Esophagus muscularis mucosa (tissue), 4 donors: ENCODE results near the gene CD274. TPM values are rescaled to one million over a fixed set of nuclear protein-coding genes. Genes with fewer than 3 reads are reported as not detected.

Source experiments
- DNase-seq: peaks from one replicate; pipeline ENCODE4 v3.0.0-alpha.2; 2017; ENCODE audit errors: extremely low spot score
- H3K27ac ChIP-seq, 4 donors: fragments of 200-600 bp; sonication (generic); replicated peaks in 1 of 4; 1 replicate in 3 of 4; 2 replicates in 1 of 4; pipeline ENCODE4 v1.5.1; 2016 to 2019; ENCODE audit warnings: mild to moderate bottlenecking in 1 of 4
- H3K27me3 ChIP-seq, 4 donors: fragments of 200-600 bp; sonication (generic); one replicate each; pipeline versions ENCODE4 v1.5.1 to v1.6.0; 2016 to 2019
- H3K36me3 ChIP-seq, 4 donors: fragments of 200-600 bp; sonication (generic); one replicate each; pipeline ENCODE4 v1.5.1; 2016 to 2019
- H3K4me1 ChIP-seq, 4 donors: fragments of 200-600 bp; sonication (generic); one replicate each; pipeline ENCODE4 v1.5.1; 2016 to 2019
- H3K4me3 ChIP-seq, 4 donors: fragments of 200-600 bp; sonication (generic); 1 replicate in 2 of 4; 2 replicates in 2 of 4; pipeline ENCODE4 v1.5.1; 2016 to 2019; ENCODE audit warnings: mild to moderate bottlenecking in 4 of 4, moderate library complexity in 1 of 4
- H3K9me3 ChIP-seq, 4 donors: fragments of 200-600 bp; sonication (generic); 1 replicate in 3 of 4; 2 replicates in 1 of 4; pipeline ENCODE4 v1.5.1; 2016 to 2019
- EP300 ChIP-seq: sonication (generic); formaldehyde crosslinking; IDR thresholded peaks from one replicate; pipeline ENCODE4 v1.6.1; 2017; ENCODE audit warnings: antibody characterized with exemption
- POLR2A ChIP-seq: fragments of 450-650 bp; IDR thresholded peaks from one replicate; pipeline ENCODE4 v1.6.1; 2017; ENCODE audit warnings: antibody characterized with exemption, moderate library complexity, mild to moderate bottlenecking, low read depth
- POLR2AphosphoS5 ChIP-seq, 2 donors: sonication (generic); formaldehyde crosslinking; IDR thresholded peaks; one replicate each; pipeline ENCODE4 v1.6.1; 2017; ENCODE audit warnings: antibody characterized with exemption in 2 of 2
- WGBS: methylation state at CpG from one replicate; pipeline ENCODE4 v1.1.5; 2018; 5-methylcytosine and 5-hydroxymethylcytosine counted together
- intact Hi-C: fragments of 100-400 bp; cut with DNase I; formaldehyde crosslinking; loops from one replicate; pipeline ENCODE4 v1.15.1; 2023
- total RNA-seq, 4 donors: library from RNA; depleted of rRNA; stranded (reverse); fragments of >200 nt; gene quantifications; one replicate each; pipeline versions ENCODE4 v1.1.0 to v1.2.1, GENCODE V29; 2016
- TF ChIP-seq, protein P1 (sequence below), 3 experiments: fragments of 200-600 bp in 2 of 3; fragments of 450-650 bp in 1 of 3; sonication (generic) in 2 of 3; IDR thresholded peaks; one replicate each; pipeline ENCODE4 v1.5.1; 2017 to 2019; ENCODE audit warnings: antibody characterized with exemption in 3 of 3, mild to moderate bottlenecking in 2 of 3, moderate library complexity in 1 of 3

Gene CD274
- total RNA-seq, 4 donors from 2014 or later: 0.65 to 4.5 (median 2.6) TPM

DNA sequence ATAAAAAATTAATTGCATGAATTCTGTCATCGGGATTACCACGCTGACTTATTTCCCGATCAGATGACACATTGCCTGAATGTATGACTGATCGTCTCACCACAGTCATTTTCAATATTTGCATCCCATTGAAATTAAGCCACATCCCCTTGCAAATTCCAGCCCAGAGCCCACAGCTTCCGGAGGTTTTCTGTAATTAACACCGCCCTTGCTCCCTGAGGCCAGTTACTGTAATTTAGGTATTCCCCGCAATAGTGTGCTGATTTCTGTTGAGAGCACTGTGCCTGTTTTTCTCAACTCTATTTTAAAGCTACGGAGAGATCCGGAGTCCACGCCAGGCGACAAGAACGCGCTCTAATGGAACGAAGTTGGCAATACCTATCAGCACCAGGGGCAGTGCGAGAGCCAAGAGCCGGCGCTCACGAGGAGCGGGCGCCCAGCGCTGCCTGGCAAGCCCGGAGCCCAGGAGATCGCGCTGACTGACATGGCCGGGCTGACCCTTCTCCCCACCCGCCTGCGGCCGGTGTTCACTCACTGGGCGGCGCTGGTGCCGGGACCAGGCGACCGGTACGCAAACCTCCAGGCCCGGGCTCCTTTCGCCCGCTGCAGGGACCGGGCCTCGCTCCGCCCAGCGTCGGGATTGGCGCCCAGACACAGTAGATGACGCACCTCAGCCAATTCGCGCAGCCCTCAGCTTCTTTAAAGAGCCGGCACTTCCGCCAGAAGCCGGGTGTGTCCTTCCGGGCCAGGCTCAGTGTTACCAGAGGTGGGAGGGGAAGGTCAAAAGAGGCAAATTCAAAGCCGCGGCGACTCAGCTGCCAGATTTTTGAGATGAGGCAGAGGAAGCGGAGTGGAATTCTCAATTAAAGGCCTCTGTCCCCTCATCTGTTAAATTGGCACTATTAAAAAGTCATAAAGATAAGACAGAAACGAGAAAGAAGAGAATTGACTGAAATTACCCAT lies 12.8 kb upstream of the CD274 start, which contains the start of gene PLGRKT:
Gene PLGRKT (minus strand): TSS at position 672 of the 963 bp plus-strand sequence. CDS start 5,948 bp downstream, outside the sequence.
- intact Hi-C loops: loop anchor here (5.0 kb wide), 1 partner anchor 395 kb away; the partner anchor contains the start of gene ERMP1
- H3K4me3 ChIP-seq: peak within 1 kb of the TSS; percentile 60 to 67 (median 66)
- no peaks in the 10 kb centered on the region for H3K27me3 ChIP-seq
- TF ChIP-seq EP300: no peak
- TF ChIP-seq POLR2A: peak; percentile 70
- TF ChIP-seq, protein P1, sequence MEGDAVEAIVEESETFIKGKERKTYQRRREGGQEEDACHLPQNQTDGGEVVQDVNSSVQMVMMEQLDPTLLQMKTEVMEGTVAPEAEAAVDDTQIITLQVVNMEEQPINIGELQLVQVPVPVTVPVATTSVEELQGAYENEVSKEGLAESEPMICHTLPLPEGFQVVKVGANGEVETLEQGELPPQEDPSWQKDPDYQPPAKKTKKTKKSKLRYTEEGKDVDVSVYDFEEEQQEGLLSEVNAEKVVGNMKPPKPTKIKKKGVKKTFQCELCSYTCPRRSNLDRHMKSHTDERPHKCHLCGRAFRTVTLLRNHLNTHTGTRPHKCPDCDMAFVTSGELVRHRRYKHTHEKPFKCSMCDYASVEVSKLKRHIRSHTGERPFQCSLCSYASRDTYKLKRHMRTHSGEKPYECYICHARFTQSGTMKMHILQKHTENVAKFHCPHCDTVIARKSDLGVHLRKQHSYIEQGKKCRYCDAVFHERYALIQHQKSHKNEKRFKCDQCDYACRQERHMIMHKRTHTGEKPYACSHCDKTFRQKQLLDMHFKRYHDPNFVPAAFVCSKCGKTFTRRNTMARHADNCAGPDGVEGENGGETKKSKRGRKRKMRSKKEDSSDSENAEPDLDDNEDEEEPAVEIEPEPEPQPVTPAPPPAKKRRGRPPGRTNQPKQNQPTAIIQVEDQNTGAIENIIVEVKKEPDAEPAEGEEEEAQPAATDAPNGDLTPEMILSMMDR (IDR thresholded peaks at IDR 0.05): peak; percentile 18 to 27 (median 22)
- TF ChIP-seq POLR2AphosphoS5 (IDR thresholded peaks at IDR 0.05): peak; percentile 92 to 93
- peaks cover 16 to 27% (median 21%) of the 10 kb centered on the region in 4 donors for H3K4me1 ChIP-seq
- no peaks in the 10 kb centered on the region for H3K9me3 ChIP-seq
- peaks cover 0 to 25% (median 8%) of the 10 kb centered on the region in 4 donors for H3K36me3 ChIP-seq
- H3K27ac ChIP-seq: peak within 1 kb of the TSS; percentile 87 to 94 (median 88)
- peak; percentile 99 for DNase-seq
- WGBS: under 1% methylated on average over 36 of the region's 55 CpGs

DNA sequence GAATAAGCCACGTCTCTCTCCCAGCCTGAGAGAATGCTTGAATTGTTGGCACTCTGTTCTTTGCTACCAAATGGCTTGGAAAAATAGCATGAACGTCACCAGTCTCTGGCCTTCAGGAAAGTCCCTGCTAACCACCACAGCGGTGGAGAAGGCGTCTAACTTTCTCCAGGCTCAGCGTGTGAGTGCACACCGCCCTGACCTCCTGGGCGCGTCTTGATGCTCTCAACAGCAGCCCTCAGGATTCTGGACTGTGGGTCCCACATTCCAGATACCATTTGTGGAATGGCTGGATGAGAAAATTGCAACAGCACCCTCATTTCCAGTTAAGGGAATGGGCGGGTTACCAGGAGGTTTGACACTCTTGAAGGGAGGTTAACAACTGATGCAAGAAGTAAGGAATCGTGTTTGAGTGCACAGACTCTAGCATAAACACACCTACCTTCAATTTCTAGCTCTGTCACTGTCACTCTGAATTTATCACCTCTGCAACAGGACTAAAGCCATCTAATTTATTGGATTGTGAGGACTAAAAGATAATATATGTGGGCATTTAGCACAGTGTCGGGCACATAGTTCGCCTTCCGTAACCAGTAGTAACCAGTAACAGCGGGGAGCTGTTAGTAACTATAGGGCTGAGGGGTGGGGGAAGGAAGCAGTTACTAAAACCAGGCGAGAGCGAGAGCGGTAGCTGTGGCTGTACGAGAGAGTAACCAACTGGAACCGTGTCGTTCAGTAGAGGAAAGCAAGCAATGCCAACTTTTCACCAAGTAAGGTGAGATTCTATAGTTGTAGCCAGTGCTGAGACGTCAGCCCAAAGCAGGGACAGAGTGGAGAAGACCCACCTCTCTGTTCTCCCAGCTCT lies 11.8 kb upstream of the CD274 start:
- WGBS: 77% methylated on average over 19 of the region's 21 CpGs
- no peak for DNase-seq
- no peaks in the 10 kb centered on the region for H3K9me3 ChIP-seq
- no peaks in the 10 kb centered on the region for H3K27me3 ChIP-seq
- TF ChIP-seq POLR2AphosphoS5 (IDR thresholded peaks at IDR 0.05) (no peak), POLR2A (no peak), EP300 (no peak)
- TF ChIP-seq, protein P1 (IDR thresholded peaks at IDR 0.05): no peak
- peak overlapping the region; percentile 87 to 94 (median 88) for H3K27ac ChIP-seq
- intact Hi-C loops: loop anchor here (5.0 kb wide), 1 partner anchor 394 kb away; the partner anchor contains the start of gene ERMP1
- H3K4me1 ChIP-seq: peaks cover 16 to 27% (median 21%) of the 10 kb centered on the region in 4 donors
- H3K4me3 ChIP-seq: peak overlapping the region; percentile 60 to 67 (median 66)
- peaks cover 0 to 16% (median 6%) of the 10 kb centered on the region in 4 donors for H3K36me3 ChIP-seq

DNA sequence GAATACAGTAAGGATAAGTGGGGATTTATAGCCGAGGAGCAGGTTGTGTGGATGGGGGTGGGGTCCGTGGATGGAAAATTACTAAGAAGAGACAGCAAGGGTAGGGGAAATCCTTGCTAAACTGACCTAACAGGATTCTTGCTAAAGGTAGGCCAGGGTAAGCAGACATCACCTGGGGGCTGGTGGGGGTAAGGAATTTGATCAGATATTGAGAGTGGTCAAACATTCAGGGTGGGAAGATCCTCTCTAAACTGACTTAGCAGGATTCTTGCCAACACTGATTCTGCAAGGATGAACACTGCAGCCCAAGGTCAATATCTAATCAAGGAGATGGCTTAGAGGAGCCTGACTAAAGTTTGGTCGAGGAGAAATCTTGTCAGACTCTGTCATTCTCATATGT lies 9.9 kb upstream of the CD274 start:
- no peak overlapping the region for H3K27ac ChIP-seq
- intact Hi-C loops: no loop called here
- 84% methylated on average over 3 of the region's 3 CpGs for WGBS
- no peaks in the 10 kb centered on the region for H3K27me3 ChIP-seq
- peaks cover 16 to 27% (median 21%) of the 10 kb centered on the region in 4 donors for H3K4me1 ChIP-seq
- no peak for DNase-seq
- TF ChIP-seq EP300 (no peak), POLR2AphosphoS5 (IDR thresholded peaks at IDR 0.05) (no peak), POLR2A (no peak)
- TF ChIP-seq, protein P1 (IDR thresholded peaks at IDR 0.05): no peak
- H3K9me3 ChIP-seq: no peaks in the 10 kb centered on the region
- peaks cover 0 to 5% (median 2%) of the 10 kb centered on the region in 4 donors for H3K36me3 ChIP-seq
- no peak overlapping the region for H3K4me3 ChIP-seq

DNA sequence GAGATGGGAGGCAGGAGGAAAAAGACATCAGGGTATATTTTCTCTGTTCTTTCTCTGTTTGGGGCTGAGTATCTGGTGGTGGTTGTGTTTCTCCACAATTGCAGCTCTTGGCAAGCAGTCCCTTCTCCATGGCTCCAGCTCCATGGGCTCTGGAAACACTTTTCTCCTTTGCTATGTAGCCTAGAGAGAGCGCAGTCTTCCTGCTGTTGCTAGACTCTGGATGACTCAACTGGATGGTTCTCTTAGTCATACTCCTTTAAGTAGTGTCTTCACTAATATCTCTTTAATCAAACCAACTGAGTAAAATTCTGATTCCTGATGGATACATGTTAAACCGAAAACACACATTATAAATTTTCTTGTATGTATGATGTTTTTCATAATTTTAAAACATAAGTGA lies 9.3 kb upstream of the CD274 start:
- TF ChIP-seq, protein P1 (IDR thresholded peaks at IDR 0.05): no peak
- no peak for TF ChIP-seq POLR2A
- intact Hi-C loops: no loop called here
- no peak overlapping the region for H3K4me3 ChIP-seq
- DNase-seq: no peak
- H3K9me3 ChIP-seq: peaks cover 0 to 3% (median 0%) of the 10 kb centered on the region in 4 donors
- no peaks in the 10 kb centered on the region for H3K27me3 ChIP-seq
- H3K36me3 ChIP-seq: peaks cover 0 to under 1% (median 0%) of the 10 kb centered on the region in 4 donors
- WGBS: 92% methylated on average over 2 of the region's 2 CpGs
- H3K27ac ChIP-seq: no peak overlapping the region
- H3K4me1 ChIP-seq: peaks cover 14 to 22% (median 21%) of the 10 kb centered on the region in 4 donors
